BJ (cell line): ENCODE measurements around the gene RALB. TPM values are rescaled to one million over a fixed set of nuclear protein-coding genes. Genes with fewer than 3 reads are reported as not detected.

ENCODE experiments used
- CTCF ChIA-PET: fragments of 350-600 bp; formaldehyde crosslinking; extraction: SDS; loops from one replicate; lab custom pipeline; 2021; ENCODE audit warnings: antibody characterized with exemption, inconsistent platforms; lab: Yijun Ruan, JAX
- POLR2A ChIA-PET: fragments of 300-600 bp; sonication (Branson Sonifier 250); formaldehyde crosslinking; extraction: SDS; loops from one replicate; lab custom pipeline; 2021; ENCODE audit warnings: antibody characterized with exemption; lab: Charles Lee
- DNase-seq: peaks from one replicate; pipeline ENCODE4 v3.0.0-alpha.2; 2011; ENCODE audit warnings: low read depth
- H3K27me3 ChIP-seq: 2 replicates; pipeline ENCODE4 v1.6.0; 2011; ENCODE audit warnings: low read length; ENCODE audit not compliant: control insufficient read depth, insufficient read depth
- H3K36me3 ChIP-seq: 2 replicates; pipeline ENCODE4 v1.5.1; 2011; ENCODE audit warnings: low read length; ENCODE audit not compliant: control insufficient read depth, insufficient read depth
- H3K4me3 ChIP-seq: 2 replicates; pipeline ENCODE4 v1.5.1; 2011; ENCODE audit warnings: low read depth, mild to moderate bottlenecking, control low read depth, low read length
- polyA plus RNA-seq: library from polyadenylated mRNA; depleted of rRNA; stranded (reverse); fragments of >200 nt; gene quantifications from 2 replicates; pipeline ENCODE4 v1.2.3, GENCODE V29; 2011
- TF ChIP-seq, protein P1 (sequence below): IDR thresholded peaks from 2 replicates; pipeline ENCODE4 v1.5.1; 2011; ENCODE audit warnings: low read depth, mild to moderate bottlenecking, control low read depth, inconsistent platforms, low read length, moderate library complexity; ENCODE audit not compliant: insufficient read depth

Gene RALB
- polyA plus RNA-seq, 1 experiment: 33.3 TPM

DNA sequence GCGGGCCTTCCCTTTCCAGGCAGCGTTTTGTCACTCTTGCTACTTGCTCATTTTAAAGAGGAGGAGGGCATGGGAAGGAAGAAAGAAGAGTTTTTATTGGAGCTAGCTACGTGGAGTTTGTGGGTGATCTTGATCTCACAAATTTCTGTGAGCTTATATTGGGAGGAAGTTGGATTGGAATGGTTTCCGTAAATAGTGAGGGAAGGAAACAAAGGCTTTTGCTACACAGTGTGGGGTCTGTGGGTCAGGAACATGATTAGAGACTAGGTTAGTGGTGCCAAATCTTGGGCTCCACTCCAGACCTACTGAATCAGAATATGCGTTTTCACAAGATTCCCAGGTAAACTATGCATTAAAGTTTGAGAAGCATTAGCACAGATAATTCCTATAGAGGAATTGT, 8.1 kb downstream of the RALB start:
- CTCF ChIA-PET: no interaction called here

GRCh38 chr2:120261387-120262006, 8.8 kb downstream of the RALB start:
- ChIA-PET CTCF (interaction anchor here (1.2 kb wide), 1 partner anchor 22 kb away, joined by 4 read pairs; no protein-coding TSS in a partner anchor), POLR2A (no interaction called here)
- DNase-seq: no peak
- Histone ChIP-seq H3K27me3 (no peaks in the 10 kb centered on the region), H3K4me3 (no peak overlapping the region), H3K36me3 (no peaks in the 10 kb centered on the region; the same call in 1 of the 2 replicates)
- TF ChIP-seq, protein P1, sequence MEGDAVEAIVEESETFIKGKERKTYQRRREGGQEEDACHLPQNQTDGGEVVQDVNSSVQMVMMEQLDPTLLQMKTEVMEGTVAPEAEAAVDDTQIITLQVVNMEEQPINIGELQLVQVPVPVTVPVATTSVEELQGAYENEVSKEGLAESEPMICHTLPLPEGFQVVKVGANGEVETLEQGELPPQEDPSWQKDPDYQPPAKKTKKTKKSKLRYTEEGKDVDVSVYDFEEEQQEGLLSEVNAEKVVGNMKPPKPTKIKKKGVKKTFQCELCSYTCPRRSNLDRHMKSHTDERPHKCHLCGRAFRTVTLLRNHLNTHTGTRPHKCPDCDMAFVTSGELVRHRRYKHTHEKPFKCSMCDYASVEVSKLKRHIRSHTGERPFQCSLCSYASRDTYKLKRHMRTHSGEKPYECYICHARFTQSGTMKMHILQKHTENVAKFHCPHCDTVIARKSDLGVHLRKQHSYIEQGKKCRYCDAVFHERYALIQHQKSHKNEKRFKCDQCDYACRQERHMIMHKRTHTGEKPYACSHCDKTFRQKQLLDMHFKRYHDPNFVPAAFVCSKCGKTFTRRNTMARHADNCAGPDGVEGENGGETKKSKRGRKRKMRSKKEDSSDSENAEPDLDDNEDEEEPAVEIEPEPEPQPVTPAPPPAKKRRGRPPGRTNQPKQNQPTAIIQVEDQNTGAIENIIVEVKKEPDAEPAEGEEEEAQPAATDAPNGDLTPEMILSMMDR: no peak

More for the DNA sequence above, 8.1 kb downstream of the RALB start:
- TF ChIP-seq, protein P1: no peak
- Histone ChIP-seq H3K36me3 (no peaks in the 10 kb centered on the region; the same call in 1 of the 2 replicates), H3K27me3 (no peaks in the 10 kb centered on the region), H3K4me3 (no peak overlapping the region)
- POLR2A ChIA-PET: no interaction called here
- no peak for DNase-seq

GRCh38 chr2:120262150-120262549, 9.5 kb downstream of the RALB start:
- POLR2A ChIA-PET: no interaction called here
- no peak for DNase-seq
- H3K4me3 ChIP-seq: no peak overlapping the region
- H3K36me3 ChIP-seq: no peaks in the 10 kb centered on the region; the same call in 1 of the 2 replicates
- CTCF ChIA-PET: interaction anchor here (1.2 kb wide), 1 partner anchor 21 kb away, joined by 4 read pairs; no protein-coding TSS in a partner anchor
- no peaks in the 10 kb centered on the region for H3K27me3 ChIP-seq
- TF ChIP-seq, protein P1: no peak

DNA sequence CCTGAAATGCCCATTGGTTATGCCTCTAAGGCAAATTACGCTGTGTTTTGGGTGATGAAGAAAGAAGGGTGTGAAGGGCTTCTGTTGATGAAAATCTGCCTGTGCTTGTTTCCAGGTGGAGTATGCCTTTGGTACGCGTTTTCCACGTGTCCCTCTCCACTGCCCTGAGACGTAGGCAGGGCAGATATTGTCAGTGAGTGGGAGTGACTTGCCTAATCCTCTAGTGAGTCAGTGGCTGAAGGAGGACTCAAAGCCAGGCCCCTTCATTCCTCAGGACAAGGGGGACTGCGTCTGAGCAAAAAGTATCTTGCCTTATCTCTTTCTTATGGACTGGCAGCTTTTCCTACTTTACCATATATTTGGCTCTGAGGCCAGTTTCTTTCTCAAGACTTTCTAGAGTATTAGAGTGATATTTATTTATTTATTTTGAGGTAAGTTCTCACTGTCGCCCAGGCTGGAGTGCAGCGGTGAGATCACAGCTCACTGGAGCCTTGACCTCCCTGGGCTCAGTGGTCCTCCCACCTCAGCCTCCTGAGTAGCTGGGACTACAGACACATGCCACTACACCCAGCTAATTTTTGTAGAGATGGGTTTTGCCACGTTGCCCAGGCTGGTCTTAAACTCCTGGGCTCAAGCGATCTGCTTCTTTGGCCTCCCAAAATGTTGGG, 10.2 kb downstream of the RALB start:
- H3K27me3 ChIP-seq: no peaks in the 10 kb centered on the region
- CTCF ChIA-PET: interaction anchor here (0.7 to 1.2 kb wide), 3 partner anchors 20 to 49 kb away, joined by 3 read pairs; no protein-coding TSS in a partner anchor
- no peaks in the 10 kb centered on the region; the same call in 1 of the 2 replicates for H3K36me3 ChIP-seq
- POLR2A ChIA-PET: no interaction called here
- DNase-seq: no peak
- H3K4me3 ChIP-seq: no peak overlapping the region
- TF ChIP-seq, protein P1: no peak

DNA sequence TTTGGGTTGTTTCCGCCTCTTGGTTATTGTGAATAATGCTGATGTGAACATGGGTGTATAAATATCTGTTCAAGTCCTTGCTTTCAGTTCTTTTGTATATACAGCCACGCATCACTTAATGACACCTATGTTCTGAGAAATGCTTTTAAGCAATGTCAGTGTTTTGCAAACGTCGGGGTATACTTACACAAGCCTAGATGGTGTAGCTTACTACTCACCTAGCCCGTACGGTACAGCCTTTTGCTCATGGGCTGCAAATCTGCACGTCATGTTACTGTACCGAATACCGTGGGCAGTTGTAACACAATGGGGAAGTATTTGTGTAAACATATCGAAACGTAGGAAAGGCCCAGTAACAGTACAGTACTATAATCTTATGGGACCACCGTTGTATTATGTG, 12.4 kb downstream of the RALB start:
- TF ChIP-seq, protein P1: no peak
- H3K27me3 ChIP-seq: no peaks in the 10 kb centered on the region
- DNase-seq: no peak
- CTCF ChIA-PET: interaction anchor here (2.4 kb wide), 1 partner anchor 8 kb away, joined by 7 read pairs; no protein-coding TSS in a partner anchor
- H3K4me3 ChIP-seq: no peak overlapping the region
- POLR2A ChIA-PET: no interaction called here
- no peaks in the 10 kb centered on the region; the same call in 1 of the 2 replicates for H3K36me3 ChIP-seq
